CD4-positive, alpha-beta memory T cell (primary cell): ENCODE results near the gene CDH8. TPM values are rescaled to one million over a fixed set of nuclear protein-coding genes. Genes with fewer than 3 reads are reported as not detected.

ENCODE experiments used
- CTCF ChIA-PET: fragments of 350-600 bp; sonication (Branson Sonifier 250); formaldehyde crosslinking; loops from one replicate; lab custom pipeline; 2021; ENCODE audit warnings: inconsistent platforms; ENCODE audit not compliant: partially characterized antibody; lab: Charles Lee
- POLR2A ChIA-PET: fragments of 350-600 bp; sonication (Branson Sonifier 250); formaldehyde crosslinking; loops from one replicate; lab custom pipeline; 2021; ENCODE audit not compliant: partially characterized antibody; lab: Charles Lee
- DNase-seq, 5 donors: peaks; one replicate each; pipeline versions ENCODE4 v3.0.0 to v3.0.0-alpha.2; 2020 to 2022; ENCODE audit warnings: mixed read lengths in 1 of 5
- H3K27ac ChIP-seq: one replicate; pipeline ENCODE4 v1.7.0; 2013; ENCODE audit warnings: low read depth, low read length
- H3K27me3 ChIP-seq: 2 replicates; pipeline ENCODE4 v1.7.0; 2013; ENCODE audit warnings: mild to moderate bottlenecking, low read length, moderate library complexity; ENCODE audit not compliant: insufficient read depth
- H3K36me3 ChIP-seq: 2 replicates; pipeline ENCODE4 v1.7.0; 2013; ENCODE audit warnings: mild to moderate bottlenecking, low read length, moderate library complexity; ENCODE audit not compliant: insufficient read depth
- H3K4me1 ChIP-seq: 2 replicates; pipeline ENCODE4 v1.7.0; 2013; ENCODE audit warnings: mild to moderate bottlenecking, low read length, moderate library complexity; ENCODE audit not compliant: insufficient read depth
- H3K4me3 ChIP-seq, 2 donors: one replicate each; pipeline ENCODE4 v1.7.0; 2013; ENCODE audit warnings: low read length in 2 of 2, mild to moderate bottlenecking in 1 of 2
- H3K9me3 ChIP-seq, 2 donors: one replicate each; pipeline ENCODE4 v1.7.0; 2013; ENCODE audit warnings: low read length in 2 of 2, control low read depth in 1 of 2; ENCODE audit not compliant: control insufficient read depth in 1 of 2
- H3K27ac Mint-ChIP-seq, 7 donors: one replicate each; pipeline ENCODE4 v1.8.0; 2020 to 2021; ENCODE audit warnings: mixed read lengths in 7 of 7, mild to moderate bottlenecking in 6 of 7, inconsistent platforms in 3 of 7, moderate library complexity in 3 of 7
- H3K27me3 Mint-ChIP-seq, 2 donors: one replicate each; pipeline ENCODE4 v1.8.0; 2020 to 2021; ENCODE audit warnings: mixed read lengths in 2 of 2
- H3K36me3 Mint-ChIP-seq, 2 donors: one replicate each; pipeline ENCODE4 v1.8.0; 2020 to 2021; ENCODE audit warnings: mixed read lengths in 2 of 2, inconsistent platforms in 1 of 2, mild to moderate bottlenecking in 1 of 2
- H3K4me1 Mint-ChIP-seq, 4 donors: one replicate each; pipeline ENCODE4 v1.8.0; 2020 to 2021; ENCODE audit warnings: mixed read lengths in 4 of 4, mild to moderate bottlenecking in 1 of 4
- H3K4me3 Mint-ChIP-seq, 8 donors: one replicate each; pipeline ENCODE4 v1.8.0; 2020 to 2021; ENCODE audit warnings: mixed read lengths in 8 of 8, mild to moderate bottlenecking in 7 of 8, moderate library complexity in 6 of 8, inconsistent platforms in 3 of 8
- H3K9me3 Mint-ChIP-seq, 8 donors: one replicate each; pipeline ENCODE4 v1.8.0; 2020 to 2021; ENCODE audit warnings: mixed read lengths in 8 of 8, mild to moderate bottlenecking in 5 of 8, inconsistent platforms in 3 of 8, moderate library complexity in 1 of 8
- intact Hi-C: fragments of 100-400 bp; cut with micrococcal nuclease; formaldehyde crosslinking; loops from one replicate; pipeline ENCODE4 v1.15.1; 2023
- polyA plus RNA-seq, 2 donors: library from polyadenylated mRNA; unstranded; fragments of 300-500 nt; fragmentation: Illumina TruSeq; gene quantifications; one replicate each; pipeline ENCODE4 v1.2.3, GENCODE V29; 2021
- total RNA-seq, 2 experiments: library from RNA; stranded (reverse); gene quantifications; one replicate each; pipeline ENCODE4 v1.2.3, GENCODE V29; 2021

Gene CDH8
- total and polyA plus RNA-seq, 4 experiments from 2014 or later: not detected

DNA sequence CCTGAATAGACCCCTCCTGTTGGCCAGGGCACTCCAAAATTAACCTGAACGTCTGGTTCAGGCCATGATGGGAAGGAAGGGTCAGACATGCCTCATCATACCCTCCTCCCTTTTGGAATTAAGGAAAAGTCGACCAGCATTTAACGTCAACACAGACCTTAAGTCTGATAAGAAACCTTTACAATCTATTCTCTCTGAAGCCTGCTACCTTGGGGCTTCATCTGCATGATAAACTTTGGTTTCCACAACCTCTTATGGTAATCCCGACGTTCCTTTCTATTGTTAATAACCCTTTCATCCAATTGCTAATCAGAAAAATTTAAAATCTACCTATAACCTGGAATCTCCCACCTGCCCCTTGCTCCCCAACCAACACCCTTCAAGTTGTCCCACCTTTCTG, 358.5 kb downstream of the CDH8 start:
- Mint-ChIP-seq H3K4me1 (no peaks in the 10 kb centered on the region), H3K4me3 (no peak overlapping the region), H3K36me3 (no peaks in the 10 kb centered on the region), H3K9me3 (peaks cover 0 to 45% (median 25%) of the 10 kb centered on the region in 8 donors), H3K27ac (no peak overlapping the region), H3K27me3 (no peaks in the 10 kb centered on the region)
- intact Hi-C loops: no loop called here
- Histone ChIP-seq H3K36me3 (no peaks in the 10 kb centered on the region), H3K27me3 (no peaks in the 10 kb centered on the region), H3K4me1 (no peaks in the 10 kb centered on the region), H3K27ac (no peak overlapping the region), H3K4me3 (no peak overlapping the region), H3K9me3 (no peaks in the 10 kb centered on the region)
- POLR2A ChIA-PET: no interaction called here
- CTCF ChIA-PET: no interaction called here
- DNase-seq: no peak

DNA sequence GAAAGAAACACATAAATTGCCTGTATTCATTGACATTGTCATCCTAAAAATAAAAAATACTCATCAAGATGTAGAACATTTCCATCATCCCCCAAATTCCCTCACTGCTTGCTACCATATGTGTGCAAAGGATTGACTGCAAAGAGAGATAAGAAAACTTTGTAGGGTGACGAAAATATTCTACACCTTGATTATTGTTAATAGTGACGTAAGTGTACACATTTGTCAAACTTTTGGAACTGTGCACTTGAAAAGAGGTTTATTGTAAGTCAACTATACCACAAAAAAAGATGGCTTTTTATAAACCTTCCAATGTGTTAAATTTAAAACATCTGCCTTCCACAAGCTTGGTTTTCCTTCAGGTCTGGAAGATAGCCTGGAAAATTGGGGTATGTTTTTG, 359.5 kb downstream of the CDH8 start:
- Histone ChIP-seq H3K9me3 (no peaks in the 10 kb centered on the region), H3K27ac (no peak overlapping the region), H3K4me1 (no peaks in the 10 kb centered on the region), H3K4me3 (no peak overlapping the region), H3K27me3 (no peaks in the 10 kb centered on the region), H3K36me3 (no peaks in the 10 kb centered on the region)
- Mint-ChIP-seq H3K9me3 (peaks cover 0 to 45% (median 25%) of the 10 kb centered on the region in 8 donors), H3K4me1 (no peaks in the 10 kb centered on the region), H3K4me3 (no peak overlapping the region), H3K27ac (no peak overlapping the region), H3K27me3 (no peaks in the 10 kb centered on the region), H3K36me3 (no peaks in the 10 kb centered on the region)
- ChIA-PET POLR2A (no interaction called here), CTCF (no interaction called here)
- intact Hi-C loops: no loop called here
- DNase-seq: no peak

DNA sequence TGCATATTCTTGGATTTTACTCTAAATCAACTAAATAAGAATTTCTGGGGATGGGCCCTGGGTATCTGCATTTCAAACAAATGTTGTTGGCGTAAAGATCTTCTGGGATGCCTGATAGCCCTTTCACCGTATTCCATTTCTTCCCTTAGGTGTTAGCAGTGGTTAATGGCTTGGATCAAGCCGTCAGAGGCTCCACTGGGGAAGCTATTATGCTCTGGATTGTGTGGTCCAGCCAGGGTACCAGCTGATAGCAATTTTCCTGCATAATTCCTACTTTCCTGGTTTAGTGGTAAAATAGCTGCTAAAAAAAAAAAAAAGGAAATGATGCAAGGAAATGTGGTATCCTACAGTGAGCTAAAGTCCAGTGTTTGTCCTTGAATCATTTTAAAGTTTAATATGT, 365.1 kb downstream of the CDH8 start:
- Mint-ChIP-seq H3K9me3 (peaks cover 0 to 51% (median 28%) of the 10 kb centered on the region in 8 donors), H3K27me3 (no peaks in the 10 kb centered on the region)
- CTCF ChIA-PET: no interaction called here

DNA sequence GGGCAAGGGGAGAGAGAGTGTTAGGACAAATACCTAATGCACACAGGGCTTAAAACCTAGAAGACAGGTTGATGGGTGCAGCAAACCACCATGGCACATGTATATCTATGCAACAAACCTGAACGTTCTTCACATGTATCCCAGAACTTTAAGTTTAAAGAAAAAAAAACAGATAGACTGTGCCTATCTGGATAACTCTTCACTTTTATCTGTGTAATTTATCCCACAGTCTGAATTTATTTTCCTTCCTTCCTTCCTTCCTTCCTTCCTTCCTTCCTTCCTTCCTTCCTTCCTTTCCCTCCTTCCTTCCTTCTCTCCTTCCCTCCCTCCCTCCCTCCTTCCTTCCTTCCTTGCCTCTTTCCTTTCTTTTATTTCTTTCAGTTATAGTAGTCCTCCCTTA, 370.7 kb downstream of the CDH8 start:
- Histone ChIP-seq H3K4me1 (no peaks in the 10 kb centered on the region), H3K4me3 (no peak overlapping the region), H3K9me3 (no peaks in the 10 kb centered on the region), H3K27me3 (no peaks in the 10 kb centered on the region), H3K27ac (no peak overlapping the region), H3K36me3 (no peaks in the 10 kb centered on the region)
- Mint-ChIP-seq H3K36me3 (no peaks in the 10 kb centered on the region), H3K4me3 (no peak overlapping the region), H3K4me1 (no peaks in the 10 kb centered on the region), H3K27ac (no peak overlapping the region), H3K27me3 (no peaks in the 10 kb centered on the region), H3K9me3 (peaks cover 0 to 47% (median 26%) of the 10 kb centered on the region in 8 donors)
- intact Hi-C loops: no loop called here
- ChIA-PET CTCF (no interaction called here), POLR2A (no interaction called here)
- DNase-seq: no peak

More for the DNA sequence above, 365.1 kb downstream of the CDH8 start:
- Histone ChIP-seq H3K4me3 (no peak overlapping the region), H3K36me3 (no peaks in the 10 kb centered on the region), H3K4me1 (no peaks in the 10 kb centered on the region), H3K27me3 (no peaks in the 10 kb centered on the region), H3K27ac (no peak overlapping the region), H3K9me3 (no peaks in the 10 kb centered on the region)
- POLR2A ChIA-PET: no interaction called here
- Mint-ChIP-seq H3K36me3 (no peaks in the 10 kb centered on the region), H3K27ac (no peak overlapping the region), H3K4me3 (no peak overlapping the region), H3K4me1 (no peaks in the 10 kb centered on the region)
- intact Hi-C loops: no loop called here
- no peak for DNase-seq

DNA sequence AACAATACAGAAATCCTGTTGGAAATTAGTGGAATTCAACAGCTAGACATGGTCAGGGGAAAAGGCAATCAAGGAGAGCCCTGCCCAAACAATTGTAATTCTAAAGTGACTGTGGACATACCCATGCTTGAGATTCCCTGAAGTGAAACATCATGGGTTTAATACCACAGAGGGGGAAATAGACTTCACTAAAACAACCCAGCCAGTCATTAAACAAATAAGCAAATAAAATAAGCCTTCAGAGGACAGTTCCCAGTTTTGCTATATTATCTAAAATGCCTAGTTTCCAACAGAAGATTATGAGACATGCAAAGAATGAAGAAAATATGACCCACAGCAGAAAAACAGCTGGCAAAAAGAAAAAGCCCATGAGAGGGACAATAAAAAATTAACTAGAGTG, 376.3 kb downstream of the CDH8 start:
- H3K4me1 ChIP-seq: no peaks in the 10 kb centered on the region
- Mint-ChIP-seq H3K4me3 (no peak overlapping the region), H3K36me3 (no peaks in the 10 kb centered on the region), H3K4me1 (no peaks in the 10 kb centered on the region), H3K27me3 (no peaks in the 10 kb centered on the region), H3K9me3 (peaks cover 0 to 42% (median 24%) of the 10 kb centered on the region in 8 donors), H3K27ac (no peak overlapping the region)
- DNase-seq: no peak
- ChIA-PET POLR2A (no interaction called here), CTCF (no interaction called here)
- no peak overlapping the region for H3K4me3 ChIP-seq
- H3K27ac ChIP-seq: no peak overlapping the region
- peaks cover 0 to 6% of the 10 kb centered on the region in 2 donors for H3K9me3 ChIP-seq
- no peaks in the 10 kb centered on the region for H3K36me3 ChIP-seq
- intact Hi-C loops: no loop called here
- no peaks in the 10 kb centered on the region for H3K27me3 ChIP-seq

DNA sequence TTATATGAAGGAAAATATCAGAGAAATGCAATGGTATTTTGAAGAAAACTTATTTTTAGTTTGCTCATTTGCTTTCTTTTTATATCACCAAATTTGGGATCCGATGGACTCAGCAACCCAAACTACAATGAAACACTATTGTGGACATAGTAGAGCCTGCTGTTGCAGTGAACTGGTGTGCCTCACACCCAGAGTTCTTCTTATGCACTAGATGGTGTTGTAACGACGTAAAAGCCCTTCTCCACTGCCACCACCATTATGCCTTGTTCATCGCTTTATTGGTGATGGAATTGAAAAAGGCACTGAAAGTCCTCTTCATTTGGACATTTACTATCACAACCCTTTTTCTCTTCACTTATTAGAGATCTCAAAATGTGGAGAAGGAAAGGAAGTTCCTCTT, 381.3 kb downstream of the CDH8 start:
- H3K36me3 ChIP-seq: no peaks in the 10 kb centered on the region
- POLR2A ChIA-PET: no interaction called here

DNA sequence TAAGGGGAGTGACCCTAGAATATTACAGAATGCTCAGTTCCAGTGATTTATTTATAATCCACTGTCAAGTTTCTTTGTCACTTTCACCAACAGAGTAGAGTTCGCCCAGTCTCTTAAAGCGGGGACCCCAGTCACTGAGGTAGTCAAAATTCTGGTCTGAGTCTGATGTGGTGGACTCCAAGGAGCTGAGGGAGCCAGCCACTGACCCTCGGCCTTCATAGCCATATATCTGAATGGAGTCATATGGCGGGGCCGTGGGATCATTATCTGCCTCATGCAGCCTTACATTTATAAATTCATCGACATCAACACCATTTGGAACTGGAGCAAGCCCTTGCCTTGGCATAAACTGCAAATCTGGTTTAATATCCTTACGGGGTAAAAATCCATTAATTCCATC, 382.7 kb downstream of the CDH8 start:
- Histone ChIP-seq H3K4me1 (no peaks in the 10 kb centered on the region), H3K4me3 (no peak overlapping the region), H3K27me3 (no peaks in the 10 kb centered on the region), H3K9me3 (no peaks in the 10 kb centered on the region), H3K27ac (no peak overlapping the region), H3K36me3 (no peaks in the 10 kb centered on the region)
- Mint-ChIP-seq H3K27ac (no peak overlapping the region), H3K9me3 (peaks cover 0 to 47% (median 17%) of the 10 kb centered on the region in 8 donors), H3K36me3 (no peaks in the 10 kb centered on the region), H3K4me3 (no peak overlapping the region), H3K4me1 (no peaks in the 10 kb centered on the region), H3K27me3 (no peaks in the 10 kb centered on the region)
- no peak for DNase-seq
- intact Hi-C loops: no loop called here
- CTCF ChIA-PET: no interaction called here
- POLR2A ChIA-PET: no interaction called here

More for the DNA sequence above, 381.3 kb downstream of the CDH8 start:
- CTCF ChIA-PET: no interaction called here
- H3K9me3 Mint-ChIP-seq: peaks cover 0 to 45% (median 17%) of the 10 kb centered on the region in 8 donors
- Histone ChIP-seq H3K9me3 (peaks cover 0 to 6% of the 10 kb centered on the region in 2 donors), H3K4me3 (no peak overlapping the region), H3K4me1 (no peaks in the 10 kb centered on the region), H3K27me3 (no peaks in the 10 kb centered on the region), H3K27ac (no peak overlapping the region)
- H3K27me3 Mint-ChIP-seq: no peaks in the 10 kb centered on the region
- no peaks in the 10 kb centered on the region for H3K4me1 Mint-ChIP-seq
- intact Hi-C loops: no loop called here
- no peaks in the 10 kb centered on the region for H3K36me3 Mint-ChIP-seq
- H3K4me3 Mint-ChIP-seq: no peak overlapping the region
- H3K27ac Mint-ChIP-seq: no peak overlapping the region
- no peak for DNase-seq

DNA sequence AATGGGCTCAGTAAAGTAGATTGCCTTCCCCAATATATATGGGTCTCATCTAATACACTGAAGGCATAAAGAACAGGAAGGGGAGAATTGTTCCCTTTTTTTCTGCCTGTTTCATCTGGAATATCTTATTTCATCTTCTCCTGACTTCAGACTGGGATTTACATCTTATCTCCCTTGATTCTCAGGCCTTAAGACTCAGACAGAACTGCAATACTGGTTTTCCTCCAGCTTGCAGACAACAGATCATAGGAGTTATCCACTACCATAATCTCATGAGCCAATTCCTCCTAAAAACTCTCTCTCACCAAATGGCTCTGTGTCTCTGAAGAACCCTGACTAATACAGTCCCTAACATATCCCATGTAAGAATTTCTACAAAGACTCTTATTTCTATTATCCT, 390.7 kb downstream of the CDH8 start:
- Histone ChIP-seq H3K4me3 (no peak overlapping the region), H3K27ac (no peak overlapping the region), H3K9me3 (no peaks in the 10 kb centered on the region), H3K4me1 (no peaks in the 10 kb centered on the region), H3K36me3 (no peaks in the 10 kb centered on the region), H3K27me3 (no peaks in the 10 kb centered on the region)
- Mint-ChIP-seq H3K27ac (no peak overlapping the region), H3K4me3 (no peak overlapping the region), H3K9me3 (peaks cover 2 to 29% (median 13%) of the 10 kb centered on the region in 8 donors), H3K27me3 (no peaks in the 10 kb centered on the region), H3K4me1 (no peaks in the 10 kb centered on the region), H3K36me3 (no peaks in the 10 kb centered on the region)
- CTCF ChIA-PET: no interaction called here
- no peak for DNase-seq
- POLR2A ChIA-PET: no interaction called here
- intact Hi-C loops: no loop called here
